Panc1 (cell line): ENCODE measurements around the gene RBM19. TPM values are rescaled to one million over a fixed set of nuclear protein-coding genes. Genes with fewer than 3 reads are reported as not detected.

Experiments
- ATAC-seq: fragments of 200-7000 bp; cut with Tn5 transposase; 2 replicates; pipeline ENCODE4 v1.9.1; 2020; ENCODE audit warnings: mild to moderate bottlenecking, moderate library complexity
- BruUV-seq: library from RNA; stranded (reverse); fragments of 400-500 nt; replicated peaks from 2 replicates; lab custom pipeline; 2021; lab: Mats Ljungman, UMichigan
- CTCF ChIA-PET: fragments of 300-600 bp; sonication (Branson Sonifier 250); formaldehyde crosslinking; loops from one replicate; lab custom pipeline; 2022; ENCODE audit warnings: antibody characterized with exemption; lab: Charles Lee
- POLR2A ChIA-PET: fragments of 300-600 bp; sonication (Branson Sonifier 250); formaldehyde crosslinking; loops from one replicate; lab custom pipeline; 2022; ENCODE audit warnings: antibody characterized with exemption; lab: Charles Lee
- DNase-seq: peaks from one replicate; pipeline ENCODE4 v3.0.0-alpha.2; 2010; ENCODE audit warnings: low read depth, low spot score
- H3K27ac ChIP-seq: 2 replicates; pipeline ENCODE4 v1.5.1; 2011; ENCODE audit warnings: mild to moderate bottlenecking, low read length, inconsistent platforms
- H3K27me3 ChIP-seq: fragments of 200-500 bp; sonication (Bioruptor generic); 2 replicates; pipeline ENCODE4 v1.6.0; 2014; ENCODE audit warnings: low read length, inconsistent platforms; ENCODE audit not compliant: control insufficient read depth, insufficient read depth
- H3K36me3 ChIP-seq: fragments of 200-500 bp; sonication (Bioruptor generic); 2 replicates; pipeline ENCODE4 v1.5.1; 2014; ENCODE audit warnings: inconsistent platforms, mild to moderate bottlenecking, low read length, moderate library complexity; ENCODE audit not compliant: control insufficient read depth, insufficient read depth
- H3K4me1 ChIP-seq: 2 replicates; pipeline ENCODE4 v1.5.1; 2011; ENCODE audit warnings: inconsistent platforms, mild to moderate bottlenecking, low read length, moderate library complexity; ENCODE audit not compliant: control insufficient read depth, insufficient read depth
- H3K4me3 ChIP-seq, 2 experiments: 2 replicates each; pipeline ENCODE4 v1.5.1; 2011 to 2012; ENCODE audit warnings: low read depth in 2 of 2, low read length in 2 of 2, mild to moderate bottlenecking in 2 of 2, inconsistent platforms in 1 of 2, moderate library complexity in 1 of 2
- H3K9me3 ChIP-seq: fragments of 200-500 bp; sonication (Bioruptor generic); 2 replicates; pipeline ENCODE4 v1.5.1; 2014; ENCODE audit warnings: low read depth, mild to moderate bottlenecking, inconsistent platforms, low read length, moderate library complexity; ENCODE audit not compliant: control insufficient read depth, insufficient read depth
- CTCF ChIP-seq: fragments of 450-650 bp; IDR thresholded peaks from 2 replicates; pipeline ENCODE4 v1.5.1; 2017; ENCODE audit warnings: mild to moderate bottlenecking
- POLR2AphosphoS5 ChIP-seq: IDR thresholded peaks from 2 replicates; pipeline ENCODE4 v1.6.1; 2012; ENCODE audit warnings: mild to moderate bottlenecking, low read depth, low read length, moderate library complexity
- SIN3A ChIP-seq: IDR thresholded peaks from 2 replicates; pipeline ENCODE4 v1.6.1; 2012; ENCODE audit warnings: low read depth, mild to moderate bottlenecking, low read length, moderate library complexity, borderline replicate concordance; ENCODE audit not compliant: insufficient read depth
- TCF7L2 ChIP-seq: IDR thresholded peaks from 2 replicates; pipeline ENCODE4 v1.6.1; 2011; ENCODE audit warnings: mild to moderate bottlenecking, low read depth, low read length, inconsistent platforms
- in situ Hi-C: cut with HindIII; loops from 2 replicates; pipeline ENCODE4 v1.10.0; 2016; ENCODE audit warnings: low sequenced_read_pairs, low pct_unique_long_range_greater_than_20kb
- intact Hi-C: fragments of 100-400 bp; cut with micrococcal nuclease; formaldehyde crosslinking; loops from one replicate; pipeline ENCODE4 v1.10.0; 2022; ENCODE audit not compliant: unreplicated experiment
- total RNA-seq: library from RNA; stranded (reverse); gene quantifications from one replicate; pipeline ENCODE4 v1.2.1, GENCODE V29; 2021; ENCODE audit not compliant: unreplicated experiment
- TF ChIP-seq, protein P1 (sequence below), 2 experiments: IDR thresholded peaks; 2 replicates each; pipeline ENCODE4 v1.6.1; 2011 to 2012; ENCODE audit warnings: low read depth in 2 of 2, control low read depth in 1 of 2, low read length in 1 of 2, mild to moderate bottlenecking in 1 of 2, moderate library complexity in 1 of 2; ENCODE audit not compliant: insufficient read depth in 1 of 2

Gene RBM19
- total RNA-seq, 1 experiment from 2014 or later = 44.8 TPM

DNA sequence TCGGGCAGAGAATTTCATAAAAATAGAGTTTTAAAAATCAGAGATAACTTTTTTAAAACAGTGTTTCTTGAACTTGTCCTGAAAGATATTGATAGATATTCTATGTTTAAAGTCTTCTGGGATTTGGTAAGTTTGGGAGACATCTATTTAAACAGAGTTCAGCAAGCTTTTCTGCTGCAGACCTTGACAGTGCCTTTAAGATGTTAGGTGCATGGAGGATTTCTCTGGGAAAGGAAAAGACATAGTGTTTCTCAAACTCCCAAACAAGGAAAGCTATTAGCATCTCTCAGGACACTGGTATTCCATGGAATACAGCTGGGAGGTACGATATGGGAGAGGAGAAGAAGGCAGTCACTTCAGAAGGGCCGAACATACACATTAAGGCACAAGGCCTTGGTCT, 97.8 kb downstream of the RBM19 start:
- no peak overlapping the region for H3K27ac ChIP-seq
- no peak for ATAC-seq
- ChIA-PET POLR2A (no interaction called here), CTCF (interaction anchor here (0.6 kb wide), 1 partner anchor 55 kb away, joined by 3 read pairs; no protein-coding TSS in a partner anchor)
- no peaks in the 10 kb centered on the region for H3K27me3 ChIP-seq
- no peak for DNase-seq
- H3K4me1 ChIP-seq = no peaks in the 10 kb centered on the region; the same call in 1 of the 2 replicates
- in situ Hi-C loops = no loop called here
- TF ChIP-seq SIN3A (no peak), POLR2AphosphoS5 (no peak), TCF7L2 (no peak), CTCF (no peak)
- TF ChIP-seq, protein P1, sequence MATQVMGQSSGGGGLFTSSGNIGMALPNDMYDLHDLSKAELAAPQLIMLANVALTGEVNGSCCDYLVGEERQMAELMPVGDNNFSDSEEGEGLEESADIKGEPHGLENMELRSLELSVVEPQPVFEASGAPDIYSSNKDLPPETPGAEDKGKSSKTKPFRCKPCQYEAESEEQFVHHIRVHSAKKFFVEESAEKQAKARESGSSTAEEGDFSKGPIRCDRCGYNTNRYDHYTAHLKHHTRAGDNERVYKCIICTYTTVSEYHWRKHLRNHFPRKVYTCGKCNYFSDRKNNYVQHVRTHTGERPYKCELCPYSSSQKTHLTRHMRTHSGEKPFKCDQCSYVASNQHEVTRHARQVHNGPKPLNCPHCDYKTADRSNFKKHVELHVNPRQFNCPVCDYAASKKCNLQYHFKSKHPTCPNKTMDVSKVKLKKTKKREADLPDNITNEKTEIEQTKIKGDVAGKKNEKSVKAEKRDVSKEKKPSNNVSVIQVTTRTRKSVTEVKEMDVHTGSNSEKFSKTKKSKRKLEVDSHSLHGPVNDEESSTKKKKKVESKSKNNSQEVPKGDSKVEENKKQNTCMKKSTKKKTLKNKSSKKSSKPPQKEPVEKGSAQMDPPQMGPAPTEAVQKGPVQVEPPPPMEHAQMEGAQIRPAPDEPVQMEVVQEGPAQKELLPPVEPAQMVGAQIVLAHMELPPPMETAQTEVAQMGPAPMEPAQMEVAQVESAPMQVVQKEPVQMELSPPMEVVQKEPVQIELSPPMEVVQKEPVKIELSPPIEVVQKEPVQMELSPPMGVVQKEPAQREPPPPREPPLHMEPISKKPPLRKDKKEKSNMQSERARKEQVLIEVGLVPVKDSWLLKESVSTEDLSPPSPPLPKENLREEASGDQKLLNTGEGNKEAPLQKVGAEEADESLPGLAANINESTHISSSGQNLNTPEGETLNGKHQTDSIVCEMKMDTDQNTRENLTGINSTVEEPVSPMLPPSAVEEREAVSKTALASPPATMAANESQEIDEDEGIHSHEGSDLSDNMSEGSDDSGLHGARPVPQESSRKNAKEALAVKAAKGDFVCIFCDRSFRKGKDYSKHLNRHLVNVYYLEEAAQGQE (IDR thresholded peaks at IDR 0.05; ENCODE audit: insufficient read depth in 1 of 2, low read depth in 2 of 2, low read length in 1 of 2) = no peak
- no peak overlapping the region for H3K4me3 ChIP-seq
- intact Hi-C loops = no loop called here
- H3K9me3 ChIP-seq = no peaks in the 10 kb centered on the region
- BruUV-seq = no TSS peak
- no peaks in the 10 kb centered on the region for H3K36me3 ChIP-seq

GRCh38 chr12:113867258-113867657, 98.9 kb downstream of the RBM19 start:
- Histone ChIP-seq H3K4me3 (no peak overlapping the region), H3K9me3 (no peaks in the 10 kb centered on the region), H3K27ac (no peak overlapping the region), H3K36me3 (no peaks in the 10 kb centered on the region), H3K4me1 (no peaks in the 10 kb centered on the region; the same call in 1 of the 2 replicates), H3K27me3 (no peaks in the 10 kb centered on the region)
- ATAC-seq (peak; percentile 73; the same call in 1 of the 2 replicates), DNase-seq (no peak)
- TF ChIP-seq CTCF (peak; percentile 74), POLR2AphosphoS5 (no peak)
- in situ Hi-C loops = no loop called here
- intact Hi-C loops = no loop called here
- no TSS peak for BruUV-seq
- CTCF ChIA-PET = interaction anchor here (0.7 to 1.2 kb wide), 2 partner anchors 19 to 219 kb away, joined by 3 to 5 read pairs; no protein-coding TSS in a partner anchor
- POLR2A ChIA-PET = no interaction called here
